Lower leg skin (tissue), 3 donors: ENCODE results near the gene WBP1L.

Source experiments
- CTCF ChIP-seq, 3 donors: fragments of 450-650 bp; IDR thresholded peaks; one replicate each; pipeline ENCODE4 v1.5.1; 2016; ENCODE audit warnings: antibody characterized with exemption in 3 of 3, mild to moderate bottlenecking in 3 of 3, moderate library complexity in 2 of 3
- POLR2A ChIP-seq, 2 donors: fragments of 450-650 bp; IDR thresholded peaks; one replicate each; pipeline ENCODE4 v1.6.1; 2016 to 2017; ENCODE audit warnings: antibody characterized with exemption in 2 of 2, mild to moderate bottlenecking in 1 of 2, moderate library complexity in 1 of 2

GRCh38 chr10:102795453-102796406 is 52.0 kb downstream of the WBP1L start:
- TF ChIP-seq CTCF (IDR thresholded peaks at IDR 0.05) (no peak), POLR2A (IDR thresholded peaks at IDR 0.05) (no peak)
